ENCODE results near the gene UBE2H.

Gene UBE2H

DNA sequence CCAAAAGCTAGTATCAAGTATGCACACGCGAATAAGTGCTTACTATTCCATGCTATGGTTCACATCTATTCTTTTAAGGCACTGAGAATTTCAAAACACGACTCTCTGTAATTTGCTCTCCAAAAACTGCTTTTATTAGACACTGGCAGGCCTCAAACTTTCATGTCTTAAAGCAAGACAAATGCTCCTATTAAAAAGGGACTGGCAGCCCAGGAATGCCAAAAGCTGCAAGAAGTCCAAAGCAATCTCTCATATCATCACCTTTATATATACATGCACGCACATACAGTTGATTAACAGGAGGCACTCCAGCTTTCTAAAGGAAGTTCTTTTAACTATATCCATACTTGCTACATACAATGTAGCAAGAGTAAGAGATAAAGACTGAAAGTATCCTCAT lies 34.8 kb downstream of the UBE2H start:
- H3K4me3 ChIP-seq (ENCODE audit: low read depth, low read length) = no peak overlapping the region
- POLR2A ChIA-PET = no interaction called here
- no peak for DNase-seq (ENCODE audit: low read depth, low spot score)
- CTCF ChIA-PET = interaction anchor here (1.4 kb wide), 1 partner anchor 16 kb away, joined by 4 read pairs; no protein-coding TSS in a partner anchor
- TF ChIP-seq, protein P1, sequence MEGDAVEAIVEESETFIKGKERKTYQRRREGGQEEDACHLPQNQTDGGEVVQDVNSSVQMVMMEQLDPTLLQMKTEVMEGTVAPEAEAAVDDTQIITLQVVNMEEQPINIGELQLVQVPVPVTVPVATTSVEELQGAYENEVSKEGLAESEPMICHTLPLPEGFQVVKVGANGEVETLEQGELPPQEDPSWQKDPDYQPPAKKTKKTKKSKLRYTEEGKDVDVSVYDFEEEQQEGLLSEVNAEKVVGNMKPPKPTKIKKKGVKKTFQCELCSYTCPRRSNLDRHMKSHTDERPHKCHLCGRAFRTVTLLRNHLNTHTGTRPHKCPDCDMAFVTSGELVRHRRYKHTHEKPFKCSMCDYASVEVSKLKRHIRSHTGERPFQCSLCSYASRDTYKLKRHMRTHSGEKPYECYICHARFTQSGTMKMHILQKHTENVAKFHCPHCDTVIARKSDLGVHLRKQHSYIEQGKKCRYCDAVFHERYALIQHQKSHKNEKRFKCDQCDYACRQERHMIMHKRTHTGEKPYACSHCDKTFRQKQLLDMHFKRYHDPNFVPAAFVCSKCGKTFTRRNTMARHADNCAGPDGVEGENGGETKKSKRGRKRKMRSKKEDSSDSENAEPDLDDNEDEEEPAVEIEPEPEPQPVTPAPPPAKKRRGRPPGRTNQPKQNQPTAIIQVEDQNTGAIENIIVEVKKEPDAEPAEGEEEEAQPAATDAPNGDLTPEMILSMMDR (IDR thresholded peaks at IDR 0.05; ENCODE audit: insufficient read depth, low read length, missing control alignments) = no peak

GRCh38 chr7:129914536-129915272 lies 38.1 kb downstream of the UBE2H start:
- TF ChIP-seq, protein P1 (IDR thresholded peaks at IDR 0.05; ENCODE audit: insufficient read depth, low read length, missing control alignments) = no peak
- H3K4me3 ChIP-seq (ENCODE audit: low read depth, low read length) = no peak overlapping the region
- POLR2A ChIA-PET = no interaction called here
- CTCF ChIA-PET = interaction anchor here (1.3 kb wide), 1 partner anchor 8 kb away, joined by 3 read pairs; no protein-coding TSS in a partner anchor
- no peak for DNase-seq (ENCODE audit: low read depth, low spot score)

DNA sequence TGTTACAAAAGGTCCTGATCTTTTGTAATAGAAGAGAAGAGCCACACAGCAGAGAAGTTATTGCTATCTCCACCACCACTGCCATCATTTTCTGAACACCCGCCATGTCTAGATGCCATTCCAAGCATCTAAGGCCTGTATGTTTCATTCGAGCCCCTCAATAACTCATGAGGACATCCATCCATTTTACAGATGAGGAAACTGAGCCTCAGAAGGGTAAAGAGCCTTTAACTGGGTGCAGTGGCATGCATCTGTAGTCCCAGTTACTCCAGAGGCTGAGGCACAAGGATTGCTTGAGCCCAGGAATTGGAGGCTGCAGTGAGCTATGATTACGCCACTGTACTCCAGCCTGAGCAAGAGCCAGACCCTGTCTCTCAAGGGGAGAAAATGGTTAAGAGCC lies 39.3 kb downstream of the UBE2H start:
- ChIA-PET POLR2A (no interaction called here), CTCF (no interaction called here)

GRCh38 chr7:129911790-129912189 lies 41.0 kb downstream of the UBE2H start:
- DNase-seq (ENCODE audit: low read depth, low spot score) = no peak
- no peak overlapping the region for H3K4me3 ChIP-seq (ENCODE audit: low read depth, low read length)
- ChIA-PET CTCF (no interaction called here), POLR2A (no interaction called here)
- TF ChIP-seq, protein P1 (IDR thresholded peaks at IDR 0.05; ENCODE audit: insufficient read depth, low read length, missing control alignments) = no peak

More for the DNA sequence above, 39.3 kb downstream of the UBE2H start:
- no peak for DNase-seq (ENCODE audit: low read depth, low spot score)
- TF ChIP-seq, protein P1 (IDR thresholded peaks at IDR 0.05; ENCODE audit: insufficient read depth, low read length, missing control alignments) = no peak
- H3K4me3 ChIP-seq (ENCODE audit: low read depth, low read length) = no peak overlapping the region

DNA sequence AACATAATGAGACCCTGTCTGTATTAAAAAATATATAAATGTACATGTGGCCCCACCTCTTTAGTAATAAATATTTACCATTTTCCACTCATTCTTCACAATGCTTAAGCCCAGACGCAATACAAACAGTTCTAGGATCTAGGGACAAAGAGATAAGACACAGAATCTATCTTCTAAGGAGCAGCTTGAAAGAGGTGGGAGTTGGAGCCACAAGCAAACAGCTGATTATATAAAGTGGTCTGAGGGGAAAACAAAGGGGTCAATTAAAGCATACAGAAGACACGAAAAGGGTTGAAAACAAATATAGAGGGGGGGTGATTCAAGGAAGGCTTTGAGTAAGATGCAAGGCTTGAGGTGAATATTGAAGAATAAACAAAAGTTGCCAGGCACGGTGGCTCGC lies 43.1 kb downstream of the UBE2H start:
- DNase-seq (ENCODE audit: low read depth, low spot score) = no peak
- TF ChIP-seq, protein P1 (IDR thresholded peaks at IDR 0.05; ENCODE audit: insufficient read depth, low read length, missing control alignments) = no peak
- no peak overlapping the region for H3K4me3 ChIP-seq (ENCODE audit: low read depth, low read length)
- ChIA-PET CTCF (interaction anchor here (1.1 kb wide), 1 partner anchor 16 kb away, joined by 3 read pairs; no protein-coding TSS in a partner anchor), POLR2A (no interaction called here)

DNA sequence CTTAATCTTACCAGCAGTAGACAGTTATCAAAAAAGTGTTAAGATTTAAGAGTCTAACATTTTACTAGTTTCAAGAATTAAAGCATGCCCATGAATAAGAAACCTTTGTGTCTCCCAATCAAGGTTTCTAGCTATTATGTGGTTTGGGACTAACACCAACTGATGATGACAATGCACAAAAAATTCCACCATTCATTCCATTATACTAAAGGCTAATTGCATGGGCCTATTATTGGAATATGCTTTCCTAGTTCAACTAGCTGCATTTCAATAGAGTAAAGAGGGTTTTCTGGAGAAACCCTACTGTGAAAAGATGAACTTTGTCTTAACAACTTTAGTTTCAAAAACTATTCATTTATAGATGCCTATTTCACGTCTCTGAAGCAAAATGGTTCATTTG lies 44.6 kb downstream of the UBE2H start:
- no peak for DNase-seq (ENCODE audit: low read depth, low spot score)
- POLR2A ChIA-PET = interaction anchor here (0.7 kb wide), 1 partner anchor 102 kb away, joined by 3 read pairs; no protein-coding TSS in a partner anchor
- CTCF ChIA-PET = no interaction called here
- H3K4me3 ChIP-seq (ENCODE audit: low read depth, low read length) = no peak overlapping the region
- TF ChIP-seq, protein P1 (IDR thresholded peaks at IDR 0.05; ENCODE audit: insufficient read depth, low read length, missing control alignments) = no peak
